HG02981 (cell line): ENCODE data around the gene HCFC1R1.

ENCODE experiments used
- ATAC-seq: cut with Tn5 transposase; IDR thresholded peaks from one replicate; pipeline ENCODE4 v1.9.1; 2021; ENCODE audit warnings: mild to moderate bottlenecking, moderate library complexity; ENCODE audit not compliant: unreplicated experiment

Gene HCFC1R1

GRCh38 chr16:2979669-2980226 is 44.0 kb downstream of the HCFC1R1 start:
- no peak for ATAC-seq

- ATAC-seq = no peak
Measured at GRCh38 chr16:2977440-2977839, 46.3 kb downstream of the HCFC1R1 start.

- ATAC-seq = no peak
Measured at GRCh38 chr16:2976673-2977072, 47.1 kb downstream of the HCFC1R1 start.

DNA sequence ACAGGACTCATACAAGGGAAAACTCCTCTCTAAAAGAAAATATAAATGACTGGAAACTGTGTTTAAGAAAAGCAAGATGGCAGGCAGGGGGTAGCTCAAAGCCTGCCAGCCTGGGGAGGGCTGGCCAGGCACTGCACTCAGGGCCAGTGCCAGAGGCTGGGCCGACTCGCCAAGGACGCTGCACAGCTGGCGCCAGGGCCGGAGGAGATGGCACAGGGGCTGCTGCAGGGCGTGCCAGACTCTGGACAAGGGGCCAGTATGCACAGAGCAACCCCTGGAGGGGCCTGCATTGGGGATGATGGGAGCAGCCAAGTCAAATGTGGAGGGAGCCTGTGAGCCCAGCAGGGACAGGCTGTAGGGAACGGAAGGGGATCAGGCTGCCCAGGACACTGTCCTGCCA is 47.5 kb downstream of the HCFC1R1 start:
- no peak for ATAC-seq

DNA sequence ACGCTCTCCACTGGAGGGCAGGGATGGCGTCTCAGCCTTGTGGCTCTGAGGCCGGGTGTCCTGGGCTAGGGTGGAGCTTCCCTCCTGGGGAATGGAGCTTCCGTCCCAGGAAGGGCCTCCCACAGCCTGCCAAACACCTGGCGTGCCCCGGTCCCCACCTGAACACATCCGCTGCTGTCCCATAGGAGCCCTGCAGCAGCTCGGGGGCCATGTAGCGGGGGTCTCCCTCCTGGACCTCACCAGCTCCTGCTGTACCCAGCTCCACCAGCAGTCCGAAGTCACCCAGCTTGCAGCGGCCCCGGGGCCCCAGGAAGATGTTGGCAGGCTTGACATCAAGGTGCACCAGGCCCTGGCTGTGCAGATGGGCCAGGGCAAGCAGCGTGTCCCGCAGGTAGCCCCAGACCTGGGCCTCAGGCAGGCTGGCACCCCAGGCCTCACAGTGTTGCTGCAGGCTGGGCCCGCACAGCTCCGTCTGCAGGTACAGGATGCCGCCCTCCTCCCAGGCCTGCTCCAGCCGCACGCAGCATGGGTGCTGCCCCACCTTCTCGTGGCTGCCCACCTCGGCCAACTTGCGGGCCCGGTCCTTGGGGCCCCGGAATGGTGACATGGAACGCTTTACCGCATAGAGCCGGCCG is 48.5 kb downstream of the HCFC1R1 start:
- no peak for ATAC-seq

GRCh38 chr16:2974319-2975056 is 49.3 kb downstream of the HCFC1R1 start:
- no peak for ATAC-seq

GRCh38 chr16:2973605-2974318 is 50.0 kb downstream of the HCFC1R1 start:
- ATAC-seq = no peak

- no peak for ATAC-seq
Measured at GRCh38 chr16:2973093-2973492, 50.6 kb downstream of the HCFC1R1 start.
